Lower leg skin (tissue), 4 donors: ENCODE measurements around the gene CRTC3. TPM values are rescaled to one million over a fixed set of nuclear protein-coding genes. Genes with fewer than 3 reads are reported as not detected.

Source experiments
- DNase-seq, 2 donors: peaks; one replicate each; pipeline ENCODE4 v3.0.0-alpha.2; 2019; ENCODE audit warnings: low spot score in 2 of 2
- H3K4me3 ChIP-seq: fragments of 200-600 bp; sonication (generic); 2 replicates; pipeline ENCODE4 v1.5.1; 2017; ENCODE audit warnings: mild to moderate bottlenecking, low read depth; ENCODE audit not compliant: poor library complexity, severe bottlenecking
- POLR2A ChIP-seq, 2 donors: fragments of 450-650 bp; IDR thresholded peaks; one replicate each; pipeline ENCODE4 v1.6.1; 2016 to 2017; ENCODE audit warnings: antibody characterized with exemption in 2 of 2, mild to moderate bottlenecking in 1 of 2, moderate library complexity in 1 of 2
- WGBS, 2 donors: methylation state at CpG; one replicate each; pipeline ENCODE4 v1.1.5; 2018; 5-methylcytosine and 5-hydroxymethylcytosine counted together
- intact Hi-C: fragments of 100-400 bp; cut with DNase I; formaldehyde crosslinking; loops from one replicate; pipeline ENCODE4 v1.15.0; 2023; ENCODE audit warnings: low total_unique reads
- total RNA-seq, 4 donors: library from RNA; depleted of rRNA; stranded (reverse); fragments of >200 nt; gene quantifications; one replicate each; pipeline ENCODE4 v1.1.0, GENCODE V29; 2016
- TF ChIP-seq, protein P1 (sequence below), 3 donors: fragments of 450-650 bp; IDR thresholded peaks; one replicate each; pipeline ENCODE4 v1.5.1; 2016; ENCODE audit warnings: antibody characterized with exemption in 3 of 3, mild to moderate bottlenecking in 3 of 3, moderate library complexity in 2 of 3

CRTC3 gene
- total RNA-seq, 4 donors from 2014 or later, result 27.3 to 32.5 (median 28.9) TPM

DNA sequence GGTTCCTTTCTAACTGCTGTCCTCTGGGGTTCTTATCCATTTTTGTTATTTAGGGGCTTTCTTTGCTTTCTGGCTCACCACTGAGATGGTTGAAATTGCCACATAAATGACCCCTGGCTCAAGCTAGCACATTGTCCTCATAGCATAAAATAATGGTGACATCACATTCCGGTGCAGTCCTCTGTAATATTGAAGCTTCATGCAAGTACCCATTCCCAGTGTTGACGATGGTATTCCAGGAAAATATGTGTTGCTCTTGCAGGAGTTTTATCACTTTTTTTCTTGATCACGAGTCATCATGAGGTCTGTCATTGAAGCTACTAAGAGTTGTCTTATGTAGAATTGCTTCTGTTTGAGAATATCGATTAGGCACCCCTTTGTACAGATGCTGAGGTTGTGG lies 56.1 kb downstream of the CRTC3 start:
- intact Hi-C loops, result no loop called here
- TF ChIP-seq, protein P1, sequence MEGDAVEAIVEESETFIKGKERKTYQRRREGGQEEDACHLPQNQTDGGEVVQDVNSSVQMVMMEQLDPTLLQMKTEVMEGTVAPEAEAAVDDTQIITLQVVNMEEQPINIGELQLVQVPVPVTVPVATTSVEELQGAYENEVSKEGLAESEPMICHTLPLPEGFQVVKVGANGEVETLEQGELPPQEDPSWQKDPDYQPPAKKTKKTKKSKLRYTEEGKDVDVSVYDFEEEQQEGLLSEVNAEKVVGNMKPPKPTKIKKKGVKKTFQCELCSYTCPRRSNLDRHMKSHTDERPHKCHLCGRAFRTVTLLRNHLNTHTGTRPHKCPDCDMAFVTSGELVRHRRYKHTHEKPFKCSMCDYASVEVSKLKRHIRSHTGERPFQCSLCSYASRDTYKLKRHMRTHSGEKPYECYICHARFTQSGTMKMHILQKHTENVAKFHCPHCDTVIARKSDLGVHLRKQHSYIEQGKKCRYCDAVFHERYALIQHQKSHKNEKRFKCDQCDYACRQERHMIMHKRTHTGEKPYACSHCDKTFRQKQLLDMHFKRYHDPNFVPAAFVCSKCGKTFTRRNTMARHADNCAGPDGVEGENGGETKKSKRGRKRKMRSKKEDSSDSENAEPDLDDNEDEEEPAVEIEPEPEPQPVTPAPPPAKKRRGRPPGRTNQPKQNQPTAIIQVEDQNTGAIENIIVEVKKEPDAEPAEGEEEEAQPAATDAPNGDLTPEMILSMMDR (IDR thresholded peaks at IDR 0.05), result no peak
- no peak for TF ChIP-seq POLR2A (IDR thresholded peaks at IDR 0.05)
- WGBS, 2 donors, result 64 to 71% methylated on average over 4 of the region's 4 CpGs
- H3K4me3 ChIP-seq, result no peak overlapping the region
- DNase-seq, result no peak

DNA sequence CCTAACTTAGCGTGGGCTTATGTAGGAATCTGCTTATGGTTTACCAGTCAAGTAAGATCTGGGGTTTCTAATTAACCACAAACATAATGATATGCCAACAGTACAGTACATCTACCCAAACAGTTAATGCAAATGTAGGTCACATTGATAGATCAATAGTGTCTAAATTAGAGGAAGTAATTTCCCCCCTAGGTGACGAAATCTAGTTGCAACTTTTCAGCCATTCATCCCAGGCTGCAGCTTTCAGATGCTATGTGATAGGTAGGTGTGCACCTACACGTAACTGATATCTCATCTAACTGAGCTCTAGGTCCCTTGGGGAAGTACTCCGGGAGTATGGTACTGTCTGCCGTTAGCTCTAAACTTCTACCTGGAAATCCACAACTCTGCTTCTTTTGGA lies 57.2 kb downstream of the CRTC3 start:
- H3K4me3 ChIP-seq, result no peak overlapping the region
- intact Hi-C loops, result no loop called here
- TF ChIP-seq, protein P1 (IDR thresholded peaks at IDR 0.05), result no peak
- TF ChIP-seq POLR2A (IDR thresholded peaks at IDR 0.05), result no peak
- no peak for DNase-seq
- 93 to 98% methylated on average over 5 of the region's 5 CpGs for WGBS, 2 donors

DNA sequence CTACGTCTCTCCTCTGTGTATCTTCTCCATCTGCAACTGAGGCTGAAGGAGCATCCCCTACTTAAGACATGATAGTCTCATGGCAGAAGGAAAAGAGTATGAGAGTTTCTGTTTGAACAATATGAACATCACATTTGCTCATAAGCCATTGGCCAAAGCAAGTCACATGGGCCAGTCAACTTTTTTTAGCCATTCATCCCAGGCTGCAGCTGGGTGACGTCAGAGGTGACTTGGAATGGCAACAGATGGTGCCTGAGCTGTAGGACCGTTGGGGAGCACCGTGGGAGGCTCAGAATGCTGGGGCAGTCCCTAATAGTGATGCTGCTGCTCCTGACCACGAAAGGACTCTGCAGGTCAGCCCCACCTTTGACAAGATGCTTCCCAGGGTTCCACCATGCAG lies 58.7 kb downstream of the CRTC3 start:
- H3K4me3 ChIP-seq, result no peak overlapping the region
- TF ChIP-seq, protein P1 (IDR thresholded peaks at IDR 0.05), result no peak
- TF ChIP-seq POLR2A (IDR thresholded peaks at IDR 0.05), result no peak
- intact Hi-C loops, result no loop called here
- WGBS, 2 donors, result 72 to 83% methylated on average over 5 of the region's 5 CpGs
- DNase-seq, result no peak

DNA sequence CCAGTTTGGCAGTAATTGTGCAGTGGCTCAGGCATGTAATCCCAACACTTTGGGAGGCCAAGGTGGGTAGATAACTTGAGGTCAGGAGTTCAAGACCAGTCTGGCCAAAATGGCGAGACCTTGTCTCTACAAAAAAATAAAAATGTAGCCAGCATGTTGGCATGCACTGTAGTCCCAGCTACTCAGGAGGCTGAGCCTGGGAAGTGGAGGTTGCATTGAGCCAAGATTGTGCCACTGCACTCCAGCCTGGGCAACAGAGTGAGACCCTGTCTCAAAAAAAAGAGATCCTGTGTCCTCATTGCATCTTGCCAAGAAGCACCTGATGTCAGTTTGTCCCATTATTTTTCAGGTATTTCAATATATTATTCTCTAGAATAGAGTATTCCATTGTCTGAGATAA lies 61.8 kb downstream of the CRTC3 start:
- 88% methylated on average over 1 of the region's 1 CpG for WGBS, 2 donors
- no peak overlapping the region for H3K4me3 ChIP-seq
- intact Hi-C loops, result no loop called here
- no peak for TF ChIP-seq POLR2A (IDR thresholded peaks at IDR 0.05)
- TF ChIP-seq, protein P1 (IDR thresholded peaks at IDR 0.05), result no peak
- DNase-seq, result peak in 1 of 2 donors; percentile 13

DNA sequence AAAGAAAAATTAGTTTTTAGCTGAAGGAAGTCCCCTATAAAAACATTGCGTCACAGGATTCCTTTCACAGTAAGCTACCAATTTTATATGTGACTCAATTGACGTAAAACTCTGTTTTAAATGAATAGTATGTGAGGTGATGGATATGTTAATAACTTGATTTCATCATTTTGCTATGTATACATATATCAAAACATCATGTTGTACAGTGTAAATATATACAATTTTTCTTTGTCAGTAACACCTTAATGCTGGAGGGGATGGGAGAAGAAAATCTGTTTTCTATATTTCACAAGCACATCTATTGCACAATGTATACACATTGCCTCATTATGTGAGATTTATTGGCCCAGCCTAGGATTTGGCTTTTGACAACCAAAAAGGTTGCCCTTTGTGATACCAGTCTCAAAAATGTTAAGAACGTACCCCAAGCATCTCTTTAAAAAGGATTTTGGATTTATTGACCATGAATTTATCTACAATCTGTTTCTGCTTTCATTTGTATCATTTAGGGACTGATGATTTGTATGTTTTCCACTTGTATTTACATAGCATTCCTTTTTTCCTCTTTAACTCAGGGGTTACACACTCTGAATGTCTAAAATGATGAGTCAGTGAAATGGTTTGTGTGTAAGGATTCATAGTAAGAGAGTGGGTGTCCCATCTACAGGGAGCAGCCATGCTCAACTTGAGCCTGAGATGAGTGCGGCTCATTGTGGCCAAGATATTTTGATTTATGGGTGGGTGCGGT lies 62.6 kb downstream of the CRTC3 start:
- DNase-seq, result peak in 1 of 2 donors; percentile 43
- TF ChIP-seq POLR2A (IDR thresholded peaks at IDR 0.05), result no peak
- TF ChIP-seq, protein P1 (IDR thresholded peaks at IDR 0.05), result no peak
- H3K4me3 ChIP-seq, result no peak overlapping the region
- intact Hi-C loops, result no loop called here
- 64 to 69% methylated on average over 5 of the region's 5 CpGs for WGBS, 2 donors
